T-helper 2 cell treated with Interferon-gamma antibody and Interleukin-4, amounts not matched to agents 5 μg/mL and 100 μg/mL, for 36 hours (primary cell): ENCODE results near the gene CLCNKB.
"Not testable (repeated sequence)": the region's sequence is repeated elsewhere in the genome, so short reads cannot be mapped to it uniquely, and the experiment has no call there.

Experiments
- DNase-seq: peaks from one replicate; pipeline ENCODE4 v3.0.0; 2021; ENCODE audit warnings: low spot score
- H3K27ac Mint-ChIP-seq: one replicate; pipeline ENCODE4 v1.8.0; 2021; ENCODE audit warnings: mild to moderate bottlenecking, mixed read lengths
- H3K27me3 Mint-ChIP-seq: one replicate; pipeline ENCODE4 v1.8.0; 2021; ENCODE audit warnings: low read depth, mixed read lengths
- H3K36me3 Mint-ChIP-seq: one replicate; pipeline ENCODE4 v1.8.0; 2021; ENCODE audit warnings: low read depth, mixed read lengths
- H3K4me1 Mint-ChIP-seq: one replicate; pipeline ENCODE4 v1.8.0; 2021; ENCODE audit warnings: low read depth, mixed read lengths
- H3K4me3 Mint-ChIP-seq: one replicate; pipeline ENCODE4 v1.8.0; 2022; ENCODE audit warnings: mild to moderate bottlenecking, moderate library complexity, mixed read lengths
- H3K9me3 Mint-ChIP-seq: one replicate; pipeline ENCODE4 v1.8.0; 2021; ENCODE audit warnings: mixed read lengths

CLCNKB gene

GRCh38 chr1:16051949-16052348 lies 8.4 kb downstream of the CLCNKB start:
- H3K9me3 Mint-ChIP-seq, H3K4me3 Mint-ChIP-seq, DNase-seq, H3K27ac Mint-ChIP-seq, H3K4me1 Mint-ChIP-seq, H3K36me3 Mint-ChIP-seq: not testable (repeated sequence)
- peaks cover 11% of the 10 kb centered on the region for H3K27me3 Mint-ChIP-seq

GRCh38 chr1:16053781-16054502 lies 10.4 kb downstream of the CLCNKB start:
- no peak for DNase-seq
- Mint-ChIP-seq H3K27ac (no peak overlapping the region), H3K4me3 (no peak overlapping the region), H3K36me3 (no peaks in the 10 kb centered on the region), H3K27me3 (peaks cover 8% of the 10 kb centered on the region), H3K4me1 (peaks cover 6% of the 10 kb centered on the region), H3K9me3 (no peaks in the 10 kb centered on the region)

- H3K36me3 Mint-ChIP-seq = no peaks in the 10 kb centered on the region
- peaks cover 6% of the 10 kb centered on the region for H3K4me1 Mint-ChIP-seq
- DNase-seq = no peak
- H3K4me3 Mint-ChIP-seq = no peak overlapping the region
- H3K9me3 Mint-ChIP-seq = no peaks in the 10 kb centered on the region
- no peak overlapping the region for H3K27ac Mint-ChIP-seq
- peaks cover 4% of the 10 kb centered on the region for H3K27me3 Mint-ChIP-seq
These were observed 11.3 kb downstream of the CLCNKB start for GRCh38 chr1:16054598-16055540.

GRCh38 chr1:16055613-16056520 lies 12.3 kb downstream of the CLCNKB start:
- Mint-ChIP-seq H3K9me3 (no peaks in the 10 kb centered on the region), H3K27me3 (no peaks in the 10 kb centered on the region), H3K27ac (no peak overlapping the region), H3K36me3 (no peaks in the 10 kb centered on the region), H3K4me1 (peaks cover 6% of the 10 kb centered on the region), H3K4me3 (no peak overlapping the region)
- DNase-seq = peak; percentile 77

- not testable (repeated sequence) for H3K4me3 Mint-ChIP-seq, H3K27me3 Mint-ChIP-seq, H3K4me1 Mint-ChIP-seq, DNase-seq, H3K9me3 Mint-ChIP-seq, H3K27ac Mint-ChIP-seq, H3K36me3 Mint-ChIP-seq
These were observed 12.9 kb downstream of the CLCNKB start for GRCh38 chr1:16056521-16056912.

- DNase-seq, H3K27me3 Mint-ChIP-seq, H3K4me1 Mint-ChIP-seq, H3K9me3 Mint-ChIP-seq, H3K27ac Mint-ChIP-seq, H3K4me3 Mint-ChIP-seq, H3K36me3 Mint-ChIP-seq: not testable (repeated sequence)
These were observed 13.8 kb downstream of the CLCNKB start for GRCh38 chr1:16057314-16057915.

GRCh38 chr1:16058394-16059120 lies 15.0 kb downstream of the CLCNKB start:
- not testable (repeated sequence) for H3K4me1 Mint-ChIP-seq, H3K27ac Mint-ChIP-seq, H3K4me3 Mint-ChIP-seq, H3K27me3 Mint-ChIP-seq, DNase-seq, H3K36me3 Mint-ChIP-seq, H3K9me3 Mint-ChIP-seq

GRCh38 chr1:16061266-16061665 lies 17.7 kb downstream of the CLCNKB start:
- peaks cover 10% of the 10 kb centered on the region for H3K27me3 Mint-ChIP-seq

GRCh38 chr1:16061989-16062686 lies 18.6 kb downstream of the CLCNKB start:
- H3K27me3 Mint-ChIP-seq, DNase-seq, H3K9me3 Mint-ChIP-seq, H3K36me3 Mint-ChIP-seq, H3K4me3 Mint-ChIP-seq, H3K27ac Mint-ChIP-seq: not testable (repeated sequence)
- H3K4me1 Mint-ChIP-seq = peaks cover 16% of the 10 kb centered on the region

More at GRCh38 chr1:16061266-16061665, 17.7 kb downstream of the CLCNKB start:
- H3K36me3 Mint-ChIP-seq = no peaks in the 10 kb centered on the region
- H3K4me1 Mint-ChIP-seq = peaks cover 16% of the 10 kb centered on the region
- no peak for DNase-seq
- H3K4me3 Mint-ChIP-seq = no peak overlapping the region
- no peak overlapping the region for H3K27ac Mint-ChIP-seq
- H3K9me3 Mint-ChIP-seq = no peaks in the 10 kb centered on the region

GRCh38 chr1:16062687-16063075 lies 19.1 kb downstream of the CLCNKB start:
- DNase-seq, H3K27ac Mint-ChIP-seq: not testable (repeated sequence)

GRCh38 chr1:16063226-16063829 lies 19.7 kb downstream of the CLCNKB start:
- no peak overlapping the region for H3K4me3 Mint-ChIP-seq
- peaks cover 15% of the 10 kb centered on the region for H3K27me3 Mint-ChIP-seq
- H3K27ac Mint-ChIP-seq = no peak overlapping the region
- no peak for DNase-seq
- no peaks in the 10 kb centered on the region for H3K9me3 Mint-ChIP-seq
- H3K36me3 Mint-ChIP-seq = no peaks in the 10 kb centered on the region
- H3K4me1 Mint-ChIP-seq = peaks cover 16% of the 10 kb centered on the region

More at GRCh38 chr1:16062687-16063075, 19.1 kb downstream of the CLCNKB start:
- not testable (repeated sequence) for H3K36me3 Mint-ChIP-seq, H3K9me3 Mint-ChIP-seq, H3K4me3 Mint-ChIP-seq
- H3K4me1 Mint-ChIP-seq = peaks cover 16% of the 10 kb centered on the region
- H3K27me3 Mint-ChIP-seq = peaks cover 14% of the 10 kb centered on the region

GRCh38 chr1:16063921-16064320 lies 20.3 kb downstream of the CLCNKB start:
- peak overlapping the region; percentile 65 for H3K4me3 Mint-ChIP-seq
- H3K27ac Mint-ChIP-seq = no peak overlapping the region
- no peak for DNase-seq
- H3K36me3 Mint-ChIP-seq = no peaks in the 10 kb centered on the region
- no peaks in the 10 kb centered on the region for H3K9me3 Mint-ChIP-seq
- H3K4me1 Mint-ChIP-seq = peaks cover 16% of the 10 kb centered on the region
- peaks cover 18% of the 10 kb centered on the region for H3K27me3 Mint-ChIP-seq
